SK-MEL-5 (cell line): ENCODE data around the gene FNIP2. TPM values are rescaled to one million over a fixed set of nuclear protein-coding genes. Genes with fewer than 3 reads are reported as not detected.
"Not testable (repeated sequence)": the region's sequence is repeated elsewhere in the genome, so short reads cannot be mapped to it uniquely, and the experiment has no call there.

Experiments used
- DNase-seq: peaks from one replicate; pipeline ENCODE4 v3.0.0-alpha.2; 2016; ENCODE audit warnings: low read depth, low spot score
- in situ Hi-C: cut with HindIII; loops from 2 replicates; pipeline ENCODE4 v1.10.0; 2016; ENCODE audit warnings: low sequenced_read_pairs, high pct_unique_total_duplicates, low pct_unique_long_range_greater_than_20kb
- total RNA-seq: library from RNA; depleted of rRNA; stranded (reverse); fragments of >200 nt; shearing (Covaris generic); gene quantifications from 2 replicates; pipeline ENCODE4 v1.2.3, GENCODE V29; 2014

Gene FNIP2
- total RNA-seq, 1 experiment from 2014 or later, result 39.7 TPM

DNA sequence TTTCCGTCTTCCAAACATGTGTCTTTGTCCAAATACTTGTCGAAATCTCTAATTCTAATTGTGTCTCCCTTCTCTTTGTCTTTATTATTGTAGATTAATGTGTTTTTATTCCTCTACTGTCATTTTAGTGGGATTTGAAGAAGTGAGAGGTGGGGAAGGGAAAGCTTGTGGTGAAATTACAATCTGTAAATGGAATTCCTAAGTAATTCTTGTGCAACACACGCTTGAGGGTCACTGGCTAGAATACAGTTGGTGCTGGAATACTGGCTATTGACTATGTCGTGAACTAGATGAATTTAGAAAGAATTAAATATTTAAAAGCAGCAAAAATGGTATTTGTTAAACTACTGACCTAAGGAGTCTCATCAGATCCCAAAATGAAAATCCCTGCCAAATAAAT is 10.7 kb upstream of the FNIP2 start:
- in situ Hi-C loops, result no loop called here
- DNase-seq, result no peak

DNA sequence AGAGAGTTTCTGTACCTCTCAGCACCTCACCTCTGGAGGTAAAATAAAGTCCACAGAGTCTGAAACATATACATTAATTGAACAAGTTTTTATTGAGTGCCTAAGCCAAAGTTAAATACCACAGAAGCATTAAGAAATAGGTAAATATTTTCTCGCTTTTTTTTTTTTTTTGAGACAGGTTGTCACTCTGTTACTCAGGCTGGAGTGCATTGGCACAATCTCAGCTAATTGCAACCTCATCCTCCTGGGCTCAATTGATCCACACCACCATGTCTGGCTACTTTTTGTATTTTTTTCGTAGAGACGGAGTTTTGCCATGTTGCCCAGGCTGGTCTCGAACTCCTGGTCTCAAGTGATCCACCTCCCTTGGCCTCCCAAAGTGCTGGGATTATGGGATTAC is 10.1 kb upstream of the FNIP2 start:
- no peak for DNase-seq
- in situ Hi-C loops, result no loop called here

- DNase-seq, in situ Hi-C loops: not testable (repeated sequence)
Measured at GRCh38 chr4:158759539-158759938, 9.3 kb upstream of the FNIP2 start.

DNA sequence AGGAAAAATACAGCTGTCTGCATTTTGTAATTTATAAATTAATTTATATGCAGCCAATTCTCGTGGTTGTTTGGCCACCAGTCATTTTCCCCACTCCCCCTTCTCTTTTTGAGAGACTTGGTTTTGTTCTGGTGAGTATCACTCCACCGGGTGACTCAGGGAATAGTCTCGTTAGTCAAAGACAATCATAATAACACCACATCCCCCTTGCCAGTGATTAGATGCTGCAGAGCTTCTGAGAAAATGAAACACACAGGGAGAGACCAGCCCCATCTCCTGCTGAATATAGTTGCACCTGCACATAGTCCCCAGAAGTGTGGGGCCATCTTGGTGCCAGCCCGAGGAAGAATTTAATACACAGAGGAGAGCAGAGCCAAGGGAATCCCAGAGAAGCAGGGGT is 8.0 kb upstream of the FNIP2 start:
- DNase-seq, result no peak
- in situ Hi-C loops, result no loop called here

DNA sequence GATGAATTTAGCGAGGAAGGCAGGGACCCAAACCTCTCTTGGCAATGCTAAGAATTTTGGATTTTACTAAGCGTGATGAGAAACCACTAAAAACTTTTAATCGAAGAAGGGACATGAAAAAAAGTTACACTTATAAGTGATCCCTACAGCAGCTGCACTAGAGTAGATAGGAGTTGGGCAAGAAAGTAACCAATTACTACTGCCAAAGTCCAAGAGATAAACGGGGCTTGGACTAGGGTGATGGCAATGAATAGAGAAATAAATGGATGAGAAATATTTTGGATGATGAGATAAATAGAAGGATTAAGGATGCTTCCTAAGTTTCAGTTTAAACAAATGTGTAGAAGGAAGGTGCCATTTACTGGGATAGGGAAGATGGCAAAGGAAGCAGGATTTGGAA is 6.3 kb upstream of the FNIP2 start:
- in situ Hi-C loops, result no loop called here
- DNase-seq, result no peak

- DNase-seq, result no peak
- in situ Hi-C loops, result no loop called here
Measured at GRCh38 chr4:158763462-158763861, 5.4 kb upstream of the FNIP2 start.

DNA sequence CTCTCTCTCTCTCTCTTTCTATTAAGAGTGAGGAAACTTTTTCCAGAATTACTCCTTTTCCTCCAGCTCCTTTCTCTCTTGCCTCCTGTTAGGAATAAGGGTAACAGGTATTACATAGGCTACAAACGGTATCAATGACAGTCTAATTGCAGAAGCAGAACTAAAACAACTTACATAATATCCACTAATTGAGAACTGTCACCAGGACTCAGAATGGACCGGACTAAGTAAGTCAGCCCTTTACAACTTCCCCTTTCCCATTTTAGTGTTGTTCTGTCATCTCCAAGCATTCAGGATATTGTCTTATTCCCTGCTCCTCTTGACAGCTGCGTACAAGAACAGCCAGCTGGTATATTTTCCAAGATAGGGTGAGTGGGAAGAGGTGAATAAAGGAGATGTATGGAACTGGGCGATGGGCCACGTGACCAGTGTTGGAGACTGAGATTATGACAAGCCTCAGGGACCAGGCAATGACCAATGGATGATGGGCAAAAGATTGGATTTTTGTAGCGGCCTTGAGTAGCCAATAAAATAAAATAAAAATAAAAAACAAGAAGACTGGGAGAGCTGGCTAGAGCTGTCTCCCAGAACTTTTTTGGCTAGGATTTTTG is 2.3 kb upstream of the FNIP2 start:
- in situ Hi-C loops, result no loop called here
- DNase-seq, result no peak

DNA sequence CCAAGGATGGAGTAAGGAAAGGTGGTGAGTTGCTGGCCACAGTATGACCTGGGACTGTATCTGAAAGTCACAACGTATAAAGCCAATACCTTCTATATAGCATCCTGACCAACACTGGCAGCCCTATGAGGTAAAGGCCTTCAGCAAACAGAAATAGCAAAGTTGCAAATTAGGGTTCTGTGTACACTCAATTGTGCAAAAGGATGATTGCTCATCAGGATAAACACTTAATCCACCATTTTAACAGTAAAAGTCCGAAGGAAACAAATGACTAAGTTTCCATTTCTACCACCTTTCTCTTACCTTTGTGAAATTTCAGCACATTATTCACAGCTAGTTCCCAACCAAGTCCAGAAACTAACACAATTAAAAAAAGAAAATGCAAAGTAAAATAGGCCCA is 1.4 kb upstream of the FNIP2 start:
- no peak for DNase-seq
- in situ Hi-C loops, result no loop called here

DNA sequence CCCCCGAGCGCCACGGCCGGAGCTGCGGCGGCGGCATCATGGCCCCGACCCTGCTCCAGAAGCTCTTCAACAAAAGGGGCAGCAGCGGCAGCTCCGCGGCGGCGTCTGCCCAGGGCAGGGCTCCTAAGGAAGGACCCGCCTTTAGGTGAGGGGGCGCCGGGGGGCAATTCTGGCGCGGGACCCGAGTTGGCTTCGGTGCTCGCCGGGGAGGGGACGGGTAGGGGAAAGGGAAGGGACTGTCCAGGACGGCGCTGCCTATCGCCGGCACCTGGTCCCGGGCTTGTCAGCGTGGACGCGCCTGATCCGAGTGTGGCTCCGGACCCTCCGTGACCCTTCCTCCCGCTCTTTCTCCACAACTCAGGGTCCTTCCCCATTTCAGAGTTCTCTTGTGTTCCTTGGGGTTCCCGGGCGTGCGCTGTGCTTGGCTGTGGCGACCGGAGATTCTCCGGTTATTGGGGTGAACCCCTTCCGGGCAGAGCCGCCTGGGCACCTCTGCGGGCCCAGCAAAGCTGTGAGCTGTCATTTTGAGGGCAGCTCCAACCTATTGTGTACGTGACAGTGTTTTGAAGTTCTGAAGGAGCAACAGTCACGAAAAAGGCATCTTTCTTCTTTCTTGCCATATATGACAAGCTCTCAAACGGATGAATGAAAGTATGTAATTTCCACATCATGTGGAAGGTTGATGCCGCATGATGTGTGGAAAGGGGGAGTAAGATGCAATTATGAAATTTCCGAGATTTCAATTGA is 522 bp downstream of the FNIP2 start:
- no peak for DNase-seq
- in situ Hi-C loops, result no loop called here

GRCh38 chr4:158770671-158771070 is 1.8 kb downstream of the FNIP2 start:
- DNase-seq, result no peak
- in situ Hi-C loops, result no loop called here

DNA sequence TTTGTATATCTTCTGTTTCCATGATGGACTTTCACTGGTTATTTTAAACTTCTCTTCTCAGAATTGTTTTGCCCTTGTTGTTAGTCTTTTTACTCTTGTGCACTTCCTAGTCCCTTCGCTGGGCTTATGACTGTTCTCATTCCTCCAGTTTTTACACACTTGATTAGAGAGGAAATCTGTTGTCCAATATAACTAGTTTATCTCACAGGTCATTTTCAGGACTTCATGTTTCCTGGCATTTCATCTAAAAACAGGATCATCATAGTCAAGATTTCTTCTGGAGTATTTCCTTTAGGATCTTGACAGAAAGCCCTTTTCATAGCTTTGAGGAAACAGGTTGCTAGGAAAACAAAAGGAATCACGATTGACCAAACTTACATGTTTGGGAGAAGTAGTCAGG is 3.0 kb downstream of the FNIP2 start:
- in situ Hi-C loops, result no loop called here
- no peak for DNase-seq

- DNase-seq, result peak; percentile 7
- in situ Hi-C loops, result no loop called here
Measured at GRCh38 chr4:158775091-158775651, 6.3 kb downstream of the FNIP2 start.

DNA sequence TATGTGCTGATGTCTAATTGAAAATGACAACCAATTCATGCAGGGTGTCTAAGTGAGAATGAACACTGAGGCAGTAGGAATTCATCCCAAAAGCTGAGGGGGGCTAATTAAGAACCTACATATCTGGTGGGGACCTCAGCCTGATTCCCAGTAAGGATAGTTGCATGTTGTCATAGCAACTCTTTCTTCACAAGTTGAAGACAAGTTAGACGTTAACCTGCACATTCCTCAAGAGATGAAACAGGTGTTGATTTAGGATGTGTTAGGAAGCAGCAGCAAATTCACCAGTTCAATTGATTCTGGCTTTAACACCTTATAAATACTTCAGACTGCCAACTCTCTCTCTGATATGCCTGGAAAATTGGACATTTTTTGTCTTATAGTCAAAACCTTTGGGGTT is 7.3 kb downstream of the FNIP2 start:
- DNase-seq, result no peak
- in situ Hi-C loops, result no loop called here

- DNase-seq, result no peak
- in situ Hi-C loops, result no loop called here
Measured at GRCh38 chr4:158777423-158778155, 8.8 kb downstream of the FNIP2 start.

DNA sequence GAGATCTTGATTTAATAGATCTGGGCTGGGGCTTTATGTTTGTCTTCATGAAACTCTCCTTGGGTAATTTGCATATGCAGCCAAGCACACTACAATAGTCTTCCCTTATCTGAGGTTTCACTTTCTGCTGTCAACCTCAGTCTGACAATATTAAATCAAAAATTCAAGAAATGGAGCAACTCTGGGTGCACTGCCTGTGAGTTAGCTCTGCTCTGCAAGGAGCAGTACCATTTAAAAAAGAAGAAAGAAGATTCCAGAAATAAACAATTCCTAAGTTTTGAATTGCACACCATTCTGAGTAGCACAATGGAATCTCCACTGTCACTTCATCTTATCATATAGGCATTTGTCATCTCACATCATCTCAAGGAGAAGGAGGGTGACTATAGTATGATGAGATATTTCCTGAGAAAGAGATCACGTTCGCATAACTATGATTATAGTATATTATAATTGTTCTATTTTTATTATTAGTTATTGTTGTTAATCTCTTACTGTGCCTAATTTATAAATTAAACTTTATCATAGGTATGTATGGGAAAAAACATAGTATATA is 9.4 kb downstream of the FNIP2 start:
- no peak for DNase-seq
- in situ Hi-C loops, result no loop called here

DNA sequence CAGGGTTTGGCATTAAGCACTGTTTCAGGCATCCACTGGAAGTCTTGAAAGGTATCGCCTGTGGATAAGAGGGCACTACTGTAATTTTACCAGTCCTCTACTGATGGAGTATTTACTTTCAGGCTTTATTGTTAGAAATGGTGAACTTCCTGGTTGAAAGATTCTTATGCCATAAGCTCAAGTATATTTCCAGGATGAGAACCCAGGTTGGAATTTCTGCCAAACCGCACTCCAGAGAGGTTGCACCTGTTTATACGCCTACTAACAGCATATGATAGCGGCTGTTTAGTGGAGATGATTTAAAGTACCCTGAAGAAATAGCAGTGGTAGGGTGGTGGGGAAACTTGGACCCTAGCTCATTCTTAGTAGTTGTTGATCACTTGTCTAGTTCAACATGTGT is 9.9 kb downstream of the FNIP2 start:
- in situ Hi-C loops, result no loop called here
- no peak for DNase-seq

DNA sequence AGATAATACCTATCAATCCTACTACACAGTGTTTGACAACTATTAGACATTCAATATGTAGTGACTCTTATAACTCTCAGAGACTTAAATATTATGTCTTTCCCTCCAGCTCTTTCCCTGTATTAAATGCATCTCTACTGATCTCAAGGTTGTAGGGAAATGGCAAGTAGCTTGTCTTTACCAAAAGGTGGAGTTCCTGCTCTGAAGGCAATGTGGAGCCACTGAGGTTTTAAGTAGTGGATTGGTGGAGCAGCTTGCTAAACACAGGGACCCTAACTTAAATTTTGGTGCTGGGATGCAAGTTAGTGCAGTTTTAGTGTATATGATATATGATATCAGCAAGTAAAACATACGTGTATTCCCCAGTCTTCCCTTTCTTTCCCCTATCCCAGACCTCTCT is 13.1 kb downstream of the FNIP2 start:
- peak; percentile 12 for DNase-seq
- in situ Hi-C loops, result no loop called here
